ENCODE results near the gene PPP1R14C.
A peak's percentile ranks its signal among the peaks of the same experiment; 100 is the strongest.

Gene PPP1R14C

GRCh38 chr6:150275489-150275888 lies 132.6 kb downstream of the PPP1R14C start:
- DNase-seq, result no peak

DNA sequence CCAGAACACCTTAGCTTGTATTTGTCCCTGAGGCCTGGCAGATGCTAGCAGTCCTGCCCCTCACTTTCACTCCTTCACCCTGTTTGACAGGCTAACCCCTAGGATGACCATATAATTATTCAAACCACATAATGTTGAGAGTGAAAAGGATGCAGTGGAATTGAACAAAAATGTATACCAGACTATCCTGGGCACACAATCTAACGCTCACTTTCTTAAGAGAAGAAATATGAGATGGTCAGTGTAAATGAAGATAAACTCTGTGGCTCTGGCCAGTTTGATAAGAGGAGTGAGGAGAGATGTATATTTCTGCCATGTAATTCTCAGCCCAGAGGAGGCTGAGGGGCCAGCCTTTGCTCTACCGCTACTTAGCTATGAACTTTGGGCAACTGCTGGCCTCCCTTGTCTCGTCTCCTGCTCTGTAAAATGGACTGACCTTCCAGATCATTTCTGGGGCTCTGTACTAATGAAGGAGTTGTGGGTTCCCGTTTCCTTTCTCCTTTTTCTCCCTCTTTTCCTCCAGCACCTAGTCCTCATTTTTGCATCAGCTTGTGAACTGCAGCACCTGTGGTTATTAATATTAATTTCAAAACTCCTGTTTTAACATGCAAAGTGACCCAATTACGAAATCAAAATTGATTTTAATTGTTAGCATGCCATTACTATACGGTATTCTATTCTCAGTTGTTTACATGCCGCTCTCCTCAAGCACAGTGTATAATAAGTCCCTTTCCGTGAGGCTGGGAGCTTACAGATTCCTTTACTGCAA lies 133.5 kb downstream of the PPP1R14C start:
- DNase-seq, result no peak

- DNase-seq, result peak; percentile 38
Measured at GRCh38 chr6:150276937-150277742, 134.3 kb downstream of the PPP1R14C start.

DNA sequence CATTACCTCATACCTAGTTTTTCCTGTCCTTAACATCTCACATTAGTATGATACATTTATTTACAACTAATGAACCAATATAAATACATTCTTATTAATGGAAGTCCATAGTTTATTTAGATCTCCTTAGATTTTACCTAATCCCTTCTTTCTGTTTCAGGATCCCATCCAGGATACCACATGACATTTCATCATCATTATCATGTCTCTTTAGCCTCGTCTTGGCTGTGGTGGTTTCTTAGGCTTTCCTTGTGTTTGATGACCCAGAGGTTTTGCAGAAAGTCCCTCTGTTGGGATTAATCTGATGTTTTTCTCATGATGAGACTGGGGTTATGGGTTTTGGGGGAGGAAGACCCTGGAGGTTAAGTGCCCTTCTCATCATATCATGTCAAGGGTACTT lies 136.7 kb downstream of the PPP1R14C start:
- DNase-seq, result no peak

DNA sequence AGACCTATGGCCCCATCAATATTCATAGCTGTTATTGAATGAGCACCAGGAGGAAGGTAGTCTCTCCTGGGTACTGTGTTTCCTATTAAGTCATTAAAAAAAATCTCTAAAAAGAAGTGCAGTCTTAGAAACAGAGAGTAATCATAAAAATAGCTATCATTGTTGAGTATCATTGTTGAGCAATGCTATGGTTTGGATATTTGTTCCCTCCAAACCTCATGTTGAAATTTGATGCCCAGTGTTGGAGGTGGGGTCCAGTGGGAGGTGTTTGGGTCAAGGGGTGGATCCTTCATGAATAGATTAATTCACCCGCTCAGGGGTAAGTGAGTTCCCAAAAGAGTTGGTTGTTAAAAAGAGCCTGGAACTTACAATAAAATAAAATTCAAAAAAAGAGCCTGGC lies 137.9 kb downstream of the PPP1R14C start:
- no peak for DNase-seq

DNA sequence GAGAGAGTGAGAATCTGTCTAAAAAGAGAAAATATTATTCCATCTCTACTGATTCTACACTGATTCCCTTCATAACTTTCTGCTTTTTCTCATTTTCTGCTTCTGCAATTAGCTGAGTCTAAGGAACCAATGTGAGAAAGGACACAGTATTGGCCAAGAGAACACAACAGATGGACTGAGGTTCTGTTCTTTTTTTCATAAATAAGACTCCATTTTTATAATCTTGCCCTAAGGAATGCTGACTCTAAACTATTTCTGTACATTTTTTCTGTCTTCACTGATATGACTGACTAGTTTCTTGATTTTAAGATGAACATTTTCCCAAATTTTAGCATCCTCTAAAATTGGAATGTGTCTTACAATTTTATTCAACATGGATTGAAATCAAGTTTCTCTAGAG lies 138.9 kb downstream of the PPP1R14C start:
- no peak for DNase-seq

GRCh38 chr6:150282806-150283205 lies 140.0 kb downstream of the PPP1R14C start:
- no peak for DNase-seq

DNA sequence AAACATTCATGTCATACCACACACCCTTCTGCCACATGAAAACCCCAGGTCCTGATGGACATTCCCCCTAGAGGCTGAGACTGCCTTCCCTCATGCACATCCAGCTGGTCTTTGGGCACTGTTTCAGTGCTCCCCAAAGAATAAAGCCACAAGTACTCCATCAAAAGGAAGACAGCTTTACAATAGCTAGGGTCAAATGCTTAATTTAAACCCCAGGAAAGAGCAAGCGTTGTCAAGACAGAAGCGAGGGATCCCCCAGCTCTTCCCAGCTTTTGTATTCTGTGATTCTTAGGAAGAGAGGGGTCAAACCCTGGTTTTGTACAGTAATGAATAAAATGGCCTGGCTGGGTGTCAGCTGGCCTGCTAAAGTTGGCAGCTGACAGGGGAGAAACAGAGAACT lies 143.6 kb downstream of the PPP1R14C start:
- DNase-seq, result no peak

GRCh38 chr6:150286912-150287311 lies 144.1 kb downstream of the PPP1R14C start:
- no peak for DNase-seq

- DNase-seq, result no peak
Measured at GRCh38 chr6:150288456-150288855, 145.6 kb downstream of the PPP1R14C start.

GRCh38 chr6:150289454-150290071 lies 146.7 kb downstream of the PPP1R14C start:
- DNase-seq, result no peak

DNA sequence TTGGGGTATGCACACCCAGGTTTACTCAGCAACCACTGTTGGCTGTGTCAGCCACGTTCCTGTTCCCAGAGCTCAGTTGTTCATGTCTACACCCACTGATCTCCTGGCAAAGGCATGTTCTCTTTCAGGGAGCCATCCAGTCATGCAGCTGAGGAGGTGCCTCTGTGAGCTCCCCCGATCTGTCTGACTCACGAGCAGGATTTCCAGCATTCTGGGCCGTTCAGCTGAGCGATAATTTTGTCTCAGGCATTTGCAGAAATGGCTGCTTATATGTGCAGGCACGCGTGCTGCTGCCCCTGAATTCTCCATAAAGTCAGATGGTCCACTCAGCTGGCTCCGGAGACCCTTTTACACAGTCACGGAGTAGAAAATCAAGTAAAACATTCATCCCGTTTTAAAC lies 147.6 kb downstream of the PPP1R14C start:
- DNase-seq, result no peak

DNA sequence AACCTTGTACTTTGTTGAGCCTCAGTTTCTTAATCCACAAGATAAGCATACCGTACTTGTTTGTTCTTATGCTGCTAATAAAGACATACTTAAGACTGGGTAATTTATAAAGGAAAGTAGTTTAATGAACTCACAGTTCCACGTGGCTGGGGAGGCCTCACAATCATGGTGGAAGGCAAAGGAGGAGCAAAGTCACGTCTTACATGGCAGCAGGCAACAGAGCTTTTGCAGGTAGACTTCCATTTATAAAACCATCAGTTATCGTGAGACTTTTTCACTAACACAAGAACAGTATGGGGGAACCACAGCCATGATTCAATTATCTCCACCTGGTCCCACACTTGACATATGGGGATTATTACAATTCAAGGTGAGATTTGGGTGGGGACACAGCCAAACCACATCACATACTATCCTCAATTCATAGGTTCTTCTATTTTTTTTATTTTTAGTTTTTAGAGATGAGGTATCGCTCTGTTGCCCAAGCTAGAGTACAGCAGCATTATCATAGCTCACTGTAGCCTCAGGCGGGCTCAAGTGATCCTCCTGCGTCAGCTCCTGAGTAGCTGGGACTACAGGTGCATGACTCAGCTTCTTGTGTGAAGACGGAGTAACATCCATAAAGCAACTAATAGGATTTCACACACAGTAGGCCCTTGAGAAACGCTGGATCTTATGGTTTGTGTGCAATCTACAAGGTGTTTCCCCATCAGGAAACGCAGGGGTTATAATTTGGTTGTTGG lies 149.3 kb downstream of the PPP1R14C start:
- DNase-seq, result no peak

DNA sequence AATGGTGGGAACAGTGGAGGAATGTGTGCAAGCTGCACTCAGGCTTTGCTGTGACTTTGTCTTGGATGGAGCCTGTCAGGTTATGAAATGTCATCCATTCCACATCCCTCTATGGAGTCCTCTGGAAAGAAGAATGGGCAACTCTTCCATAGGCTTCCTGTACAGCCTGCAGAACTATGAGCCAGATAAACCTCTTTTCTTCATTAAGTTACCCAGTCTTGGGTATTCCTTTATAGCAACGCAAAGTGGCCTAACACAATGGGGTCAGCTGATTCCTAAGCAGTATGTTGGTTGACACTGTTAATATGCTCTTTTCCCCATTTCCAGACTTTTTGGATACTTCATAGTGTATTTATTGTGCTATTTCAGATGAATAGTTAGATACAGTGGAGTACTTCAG lies 150.2 kb downstream of the PPP1R14C start:
- DNase-seq, result no peak

GRCh38 chr6:150293423-150294173 lies 150.8 kb downstream of the PPP1R14C start:
- DNase-seq, result no peak

DNA sequence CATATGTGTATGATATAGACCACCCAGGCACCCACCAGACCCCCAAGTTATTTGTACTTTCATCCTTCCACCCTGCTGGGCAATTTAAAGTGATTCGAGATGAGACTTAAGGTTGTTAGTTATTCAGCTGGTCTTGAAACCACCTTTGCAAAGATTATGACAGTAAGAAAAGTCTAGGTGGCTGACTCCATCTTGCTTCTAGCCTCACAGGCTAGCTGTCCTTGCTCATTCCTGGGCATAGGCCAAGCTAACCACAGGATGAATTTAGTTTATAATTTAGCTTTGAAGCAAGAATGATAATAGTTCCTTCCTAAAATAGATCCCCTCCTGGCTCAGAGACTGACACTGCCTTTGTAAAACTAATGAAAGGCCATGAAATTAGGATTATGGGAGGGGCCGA lies 154.0 kb downstream of the PPP1R14C start:
- DNase-seq, result no peak

DNA sequence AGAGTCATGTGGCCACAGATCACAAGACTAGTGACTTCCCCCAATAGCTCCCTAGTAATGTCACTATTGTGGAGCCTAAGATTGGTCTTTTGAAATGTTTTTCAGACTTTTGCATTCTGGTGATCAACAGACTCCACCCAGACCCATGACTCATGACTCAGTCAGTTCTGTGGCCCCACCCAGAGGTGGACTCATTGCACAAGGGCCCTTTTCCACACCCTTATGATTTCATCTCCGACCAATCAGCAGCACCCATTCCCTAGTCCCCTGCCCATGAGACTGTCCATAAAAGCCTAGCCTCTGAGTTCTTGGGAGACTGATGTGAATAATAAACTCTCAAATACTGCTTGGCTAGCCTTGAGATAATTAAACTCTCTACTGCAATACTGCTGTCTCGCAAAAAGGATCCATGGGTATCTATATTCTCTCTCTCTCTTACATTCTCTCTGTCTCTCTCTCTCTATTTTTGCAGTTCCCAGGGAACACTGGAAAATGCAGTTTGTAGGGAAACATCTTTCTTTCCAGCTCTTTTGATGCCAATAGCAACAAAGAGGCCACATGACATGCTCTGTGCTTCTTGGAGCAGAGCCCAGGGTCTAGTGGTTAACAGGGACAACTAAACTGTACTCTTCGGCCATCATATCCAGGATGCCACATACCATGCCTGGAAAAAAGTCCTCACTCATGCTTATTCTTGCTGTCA lies 154.6 kb downstream of the PPP1R14C start:
- peak; percentile 39 for DNase-seq

DNA sequence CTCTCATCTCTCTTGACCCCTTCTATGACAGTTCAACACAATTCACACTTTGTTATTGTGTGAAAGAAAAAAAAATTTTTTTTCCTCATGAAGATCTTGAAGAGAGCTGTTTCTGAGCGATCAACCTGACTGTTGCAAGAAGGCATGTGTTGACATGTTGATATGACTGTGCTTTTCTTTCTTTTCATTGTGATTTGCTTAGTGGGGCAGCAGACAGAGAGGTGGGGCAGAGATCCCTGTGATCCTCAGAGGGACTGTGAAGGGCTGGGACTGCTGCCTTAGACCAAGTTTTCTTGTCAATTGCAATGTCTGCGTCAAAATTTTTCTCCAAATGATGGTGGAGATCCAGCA lies 155.2 kb downstream of the PPP1R14C start:
- no peak for DNase-seq

- DNase-seq, result no peak
Measured at GRCh38 chr6:150298676-150299075, 155.8 kb downstream of the PPP1R14C start.

All from right hindlimb (tissue), 1 donor.